Measurements from ENCODE around the gene NME9. TPM values are rescaled to one million over a fixed set of nuclear protein-coding genes. Genes with fewer than 3 reads are reported as not detected.

The NME9 gene
- total RNA-seq, 1 donor from 2014 or later = not detected

- Mint-ChIP-seq H3K4me3 (no peak overlapping the region), H3K27ac (no peak overlapping the region)
Measured at GRCh38 chr3:138303474-138303873, 26.2 kb downstream of the NME9 start.

GRCh38 chr3:138300647-138301046, 29.0 kb downstream of the NME9 start:
- H3K36me3 Mint-ChIP-seq (ENCODE audit: low read depth) = peaks cover 24% of the 10 kb centered on the region
- peaks cover 13% of the 10 kb centered on the region for H3K4me1 Mint-ChIP-seq
- H3K9me3 Mint-ChIP-seq = no peaks in the 10 kb centered on the region
- no peak for DNase-seq
- intact Hi-C loops (cut with micrococcal nuclease) = no loop called here
- H3K27me3 Mint-ChIP-seq = no peaks in the 10 kb centered on the region
- H3K4me3 Mint-ChIP-seq = no peak overlapping the region
- H3K27ac Mint-ChIP-seq = no peak overlapping the region

More at GRCh38 chr3:138303474-138303873, 26.2 kb downstream of the NME9 start:
- peaks cover 17% of the 10 kb centered on the region for H3K36me3 Mint-ChIP-seq (ENCODE audit: low read depth)
- peaks cover 14% of the 10 kb centered on the region for H3K9me3 Mint-ChIP-seq
- DNase-seq = no peak
- H3K4me1 Mint-ChIP-seq = no peaks in the 10 kb centered on the region
- no peaks in the 10 kb centered on the region for H3K27me3 Mint-ChIP-seq
- intact Hi-C loops (cut with micrococcal nuclease) = no loop called here

- no peak overlapping the region for H3K4me3 Mint-ChIP-seq
- no peaks in the 10 kb centered on the region for H3K9me3 Mint-ChIP-seq
- no peaks in the 10 kb centered on the region for H3K27me3 Mint-ChIP-seq
- H3K36me3 Mint-ChIP-seq (ENCODE audit: low read depth) = peaks cover 43% of the 10 kb centered on the region
- intact Hi-C loops (cut with micrococcal nuclease) = no loop called here
- no peak overlapping the region for H3K27ac Mint-ChIP-seq
- DNase-seq = no peak
- peaks cover 13% of the 10 kb centered on the region for H3K4me1 Mint-ChIP-seq
Measured at GRCh38 chr3:138297876-138298275, 31.8 kb downstream of the NME9 start.

GRCh38 chr3:138297059-138297607, 32.5 kb downstream of the NME9 start:
- H3K9me3 Mint-ChIP-seq = no peaks in the 10 kb centered on the region
- intact Hi-C loops (cut with micrococcal nuclease) = no loop called here
- peaks cover 46% of the 10 kb centered on the region for H3K36me3 Mint-ChIP-seq (ENCODE audit: low read depth)

GRCh38 chr3:138296639-138297038, 33.0 kb downstream of the NME9 start:
- intact Hi-C loops (cut with micrococcal nuclease) = no loop called here
- peaks cover 47% of the 10 kb centered on the region for H3K36me3 Mint-ChIP-seq (ENCODE audit: low read depth)
- DNase-seq = no peak
- H3K27me3 Mint-ChIP-seq = no peaks in the 10 kb centered on the region
- H3K4me1 Mint-ChIP-seq = peaks cover 13% of the 10 kb centered on the region
- no peaks in the 10 kb centered on the region for H3K9me3 Mint-ChIP-seq
- H3K4me3 Mint-ChIP-seq = peak overlapping the region; percentile 15
- H3K27ac Mint-ChIP-seq = peak overlapping the region; percentile 68

More at GRCh38 chr3:138297059-138297607, 32.5 kb downstream of the NME9 start:
- Mint-ChIP-seq H3K4me3 (peak overlapping the region; percentile 15), H3K4me1 (peaks cover 13% of the 10 kb centered on the region), H3K27ac (peak overlapping the region; percentile 68), H3K27me3 (no peaks in the 10 kb centered on the region)
- DNase-seq = no peak

GRCh38 chr3:138289701-138290100, 40.0 kb downstream of the NME9 start:
- intact Hi-C loops (cut with micrococcal nuclease) = no loop called here
- Mint-ChIP-seq H3K4me1 (peaks cover 7% of the 10 kb centered on the region), H3K27me3 (no peaks in the 10 kb centered on the region), H3K4me3 (no peak overlapping the region), H3K9me3 (peaks cover 5% of the 10 kb centered on the region), H3K27ac (peak overlapping the region; percentile 36), H3K36me3 (ENCODE audit: low read depth) (peaks cover 52% of the 10 kb centered on the region)
- DNase-seq = no peak

- Mint-ChIP-seq H3K9me3 (peaks cover 5% of the 10 kb centered on the region), H3K4me1 (peaks cover 7% of the 10 kb centered on the region), H3K27me3 (no peaks in the 10 kb centered on the region), H3K27ac (no peak overlapping the region), H3K4me3 (no peak overlapping the region), H3K36me3 (ENCODE audit: low read depth) (peaks cover 49% of the 10 kb centered on the region)
- DNase-seq = no peak
- intact Hi-C loops (cut with micrococcal nuclease) = no loop called here
Measured at GRCh38 chr3:138289260-138289659, 40.4 kb downstream of the NME9 start.

- intact Hi-C loops (cut with micrococcal nuclease) = no loop called here
- Mint-ChIP-seq H3K4me1 (peaks cover 10% of the 10 kb centered on the region), H3K27ac (no peak overlapping the region), H3K36me3 (ENCODE audit: low read depth) (peaks cover 32% of the 10 kb centered on the region), H3K27me3 (no peaks in the 10 kb centered on the region), H3K4me3 (no peak overlapping the region), H3K9me3 (peaks cover 4% of the 10 kb centered on the region)
- no peak for DNase-seq
Measured at GRCh38 chr3:138284957-138285477, 44.6 kb downstream of the NME9 start.

GRCh38 chr3:138284079-138284478, 45.6 kb downstream of the NME9 start:
- H3K36me3 Mint-ChIP-seq (ENCODE audit: low read depth) = peaks cover 25% of the 10 kb centered on the region
- H3K9me3 Mint-ChIP-seq = no peaks in the 10 kb centered on the region
- intact Hi-C loops (cut with micrococcal nuclease) = no loop called here
- H3K27ac Mint-ChIP-seq = no peak overlapping the region
- H3K4me3 Mint-ChIP-seq = no peak overlapping the region
- H3K4me1 Mint-ChIP-seq = peaks cover 3% of the 10 kb centered on the region
- H3K27me3 Mint-ChIP-seq = no peaks in the 10 kb centered on the region
- no peak for DNase-seq

- Mint-ChIP-seq H3K36me3 (ENCODE audit: low read depth) (peaks cover 15% of the 10 kb centered on the region), H3K27ac (no peak overlapping the region), H3K4me1 (peaks cover 3% of the 10 kb centered on the region), H3K9me3 (no peaks in the 10 kb centered on the region), H3K27me3 (no peaks in the 10 kb centered on the region), H3K4me3 (no peak overlapping the region)
- no peak for DNase-seq
- intact Hi-C loops (cut with micrococcal nuclease) = no loop called here
Measured at GRCh38 chr3:138282836-138283235, 46.8 kb downstream of the NME9 start.

GRCh38 chr3:138281561-138281960, 48.1 kb downstream of the NME9 start:
- no peaks in the 10 kb centered on the region for H3K27me3 Mint-ChIP-seq
- H3K27ac Mint-ChIP-seq = no peak overlapping the region
- H3K4me3 Mint-ChIP-seq = no peak overlapping the region
- peaks cover 3% of the 10 kb centered on the region for H3K4me1 Mint-ChIP-seq
- DNase-seq = no peak
- H3K36me3 Mint-ChIP-seq (ENCODE audit: low read depth) = peaks cover 18% of the 10 kb centered on the region
- H3K9me3 Mint-ChIP-seq = no peaks in the 10 kb centered on the region
- intact Hi-C loops (cut with micrococcal nuclease) = no loop called here

- H3K4me3 Mint-ChIP-seq = no peak overlapping the region
Measured at GRCh38 chr3:138271189-138271794, 58.4 kb downstream of the NME9 start.

GRCh38 chr3:138270245-138270644, 59.4 kb downstream of the NME9 start:
- Mint-ChIP-seq H3K27ac (no peak overlapping the region), H3K4me3 (no peak overlapping the region), H3K4me1 (peaks cover 7% of the 10 kb centered on the region), H3K36me3 (ENCODE audit: low read depth) (peaks cover 40% of the 10 kb centered on the region), H3K27me3 (no peaks in the 10 kb centered on the region), H3K9me3 (no peaks in the 10 kb centered on the region)
- no peak for DNase-seq
- intact Hi-C loops (cut with micrococcal nuclease) = no loop called here

More at GRCh38 chr3:138271189-138271794, 58.4 kb downstream of the NME9 start:
- no peaks in the 10 kb centered on the region for H3K9me3 Mint-ChIP-seq
- no peaks in the 10 kb centered on the region for H3K27me3 Mint-ChIP-seq
- H3K27ac Mint-ChIP-seq = no peak overlapping the region
- DNase-seq = no peak
- intact Hi-C loops (cut with micrococcal nuclease) = no loop called here
- H3K36me3 Mint-ChIP-seq (ENCODE audit: low read depth) = peaks cover 42% of the 10 kb centered on the region
- H3K4me1 Mint-ChIP-seq = peaks cover 7% of the 10 kb centered on the region

- DNase-seq = no peak
- Mint-ChIP-seq H3K36me3 (ENCODE audit: low read depth) (peaks cover 25% of the 10 kb centered on the region), H3K27me3 (no peaks in the 10 kb centered on the region)
Measured at GRCh38 chr3:138267083-138267482, 62.6 kb downstream of the NME9 start.

More at GRCh38 chr3:138267083-138267482, 62.6 kb downstream of the NME9 start:
- Mint-ChIP-seq H3K27ac (no peak overlapping the region), H3K4me1 (peaks cover 7% of the 10 kb centered on the region), H3K4me3 (no peak overlapping the region), H3K9me3 (no peaks in the 10 kb centered on the region)
- intact Hi-C loops (cut with micrococcal nuclease) = no loop called here
